ENCODE results near the gene HLA-DOA.

The HLA-DOA gene

DNA sequence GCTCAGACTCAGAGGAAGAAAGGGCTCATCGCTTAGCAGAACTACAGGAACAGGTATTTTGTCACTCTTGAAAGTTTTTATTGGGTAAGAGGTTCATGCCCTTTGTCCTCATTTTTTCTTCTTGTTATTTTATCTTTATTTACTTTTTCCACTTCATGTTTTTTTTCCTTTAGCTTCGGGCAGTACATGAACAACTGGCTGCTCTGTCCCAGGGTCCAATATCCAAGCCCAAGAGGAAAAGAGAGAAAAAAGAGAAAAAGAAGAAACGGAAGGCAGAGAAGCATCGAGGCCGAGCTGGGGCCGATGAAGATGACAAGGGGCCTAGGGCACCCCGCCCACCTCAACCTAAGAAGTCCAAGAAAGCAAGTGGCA, 31.5 kb downstream of the HLA-DOA start:
- DNase-seq (ENCODE audit: low spot score) = no peak

DNA sequence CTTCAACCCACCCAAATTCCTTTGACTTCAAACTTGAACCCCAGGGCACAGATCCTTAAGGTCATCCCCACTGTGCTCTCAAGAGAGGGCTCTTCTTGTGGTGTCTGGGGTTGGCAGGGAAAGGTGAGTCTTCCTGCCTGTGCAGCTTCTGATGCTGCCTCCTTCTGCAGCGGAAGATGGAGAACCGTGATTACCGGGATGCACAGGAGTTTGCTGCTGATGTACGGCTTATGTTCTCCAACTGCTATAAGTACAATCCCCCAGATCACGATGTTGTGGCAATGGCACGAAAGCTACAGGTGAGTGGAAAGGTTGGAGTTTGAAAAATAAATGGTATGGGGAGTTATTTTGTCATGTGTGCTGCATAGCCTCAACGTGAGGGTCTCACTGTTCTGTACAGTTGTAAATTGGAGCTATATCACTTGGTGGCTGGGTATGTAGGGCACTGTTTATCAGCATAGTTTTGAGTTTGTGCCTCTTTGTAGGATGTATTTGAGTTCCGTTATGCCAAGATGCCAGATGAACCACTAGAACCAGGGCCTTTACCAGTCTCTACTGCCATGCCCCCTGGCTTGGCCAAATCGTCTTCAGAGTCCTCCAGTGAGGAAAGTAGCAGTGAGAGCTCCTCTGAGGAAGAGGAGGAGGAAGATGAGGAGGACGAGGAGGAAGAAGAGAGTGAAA, 32.0 kb downstream of the HLA-DOA start:
- DNase-seq (ENCODE audit: low spot score) = no peak

DNA sequence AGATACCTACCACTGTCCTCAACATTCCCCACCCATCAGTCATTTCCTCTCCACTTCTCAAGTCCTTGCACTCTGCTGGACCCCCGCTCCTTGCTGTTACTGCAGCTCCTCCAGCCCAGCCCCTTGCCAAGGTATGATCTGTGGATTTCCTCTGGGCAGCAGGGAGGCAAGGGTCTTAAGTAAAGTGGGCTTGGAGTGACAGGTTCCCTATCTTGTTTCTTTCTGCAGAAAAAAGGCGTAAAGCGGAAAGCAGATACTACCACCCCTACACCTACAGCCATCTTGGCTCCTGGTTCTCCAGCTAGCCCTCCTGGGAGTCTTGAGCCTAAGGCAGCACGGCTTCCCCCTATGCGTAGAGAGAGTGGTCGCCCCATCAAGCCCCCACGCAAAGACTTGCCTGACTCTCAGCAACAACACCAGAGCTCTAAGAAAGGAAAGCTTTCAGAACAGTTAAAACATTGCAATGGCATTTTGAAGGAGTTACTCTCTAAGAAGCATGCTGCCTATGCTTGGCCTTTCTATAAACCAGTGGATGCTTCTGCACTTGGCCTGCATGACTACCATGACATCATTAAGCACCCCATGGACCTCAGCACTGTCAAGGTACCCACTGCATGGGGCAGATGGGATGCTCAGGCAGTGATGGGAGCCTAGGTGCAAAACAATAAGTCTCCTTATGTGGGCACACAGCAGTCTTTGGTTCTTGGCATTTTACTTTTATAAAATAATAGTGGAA, 32.9 kb downstream of the HLA-DOA start:
- DNase-seq (ENCODE audit: low spot score) = no peak

DNA sequence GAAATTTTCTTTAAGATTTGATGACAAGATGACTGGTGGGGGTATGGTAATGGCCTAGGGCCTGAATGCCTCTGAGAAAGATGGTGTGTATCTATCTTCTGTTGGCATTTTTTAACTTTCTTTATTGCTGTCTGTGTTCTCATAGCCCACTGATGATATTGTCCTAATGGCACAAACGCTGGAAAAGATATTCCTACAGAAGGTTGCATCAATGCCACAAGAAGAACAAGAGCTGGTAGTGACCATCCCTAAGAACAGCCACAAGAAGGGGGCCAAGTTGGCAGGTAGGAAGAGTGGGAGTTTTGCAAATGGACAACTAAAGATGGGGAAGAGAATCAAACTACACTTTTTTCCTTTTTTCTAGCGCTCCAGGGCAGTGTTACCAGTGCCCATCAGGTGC, 33.5 kb downstream of the HLA-DOA start:
- DNase-seq (ENCODE audit: low spot score) = no peak

DNA sequence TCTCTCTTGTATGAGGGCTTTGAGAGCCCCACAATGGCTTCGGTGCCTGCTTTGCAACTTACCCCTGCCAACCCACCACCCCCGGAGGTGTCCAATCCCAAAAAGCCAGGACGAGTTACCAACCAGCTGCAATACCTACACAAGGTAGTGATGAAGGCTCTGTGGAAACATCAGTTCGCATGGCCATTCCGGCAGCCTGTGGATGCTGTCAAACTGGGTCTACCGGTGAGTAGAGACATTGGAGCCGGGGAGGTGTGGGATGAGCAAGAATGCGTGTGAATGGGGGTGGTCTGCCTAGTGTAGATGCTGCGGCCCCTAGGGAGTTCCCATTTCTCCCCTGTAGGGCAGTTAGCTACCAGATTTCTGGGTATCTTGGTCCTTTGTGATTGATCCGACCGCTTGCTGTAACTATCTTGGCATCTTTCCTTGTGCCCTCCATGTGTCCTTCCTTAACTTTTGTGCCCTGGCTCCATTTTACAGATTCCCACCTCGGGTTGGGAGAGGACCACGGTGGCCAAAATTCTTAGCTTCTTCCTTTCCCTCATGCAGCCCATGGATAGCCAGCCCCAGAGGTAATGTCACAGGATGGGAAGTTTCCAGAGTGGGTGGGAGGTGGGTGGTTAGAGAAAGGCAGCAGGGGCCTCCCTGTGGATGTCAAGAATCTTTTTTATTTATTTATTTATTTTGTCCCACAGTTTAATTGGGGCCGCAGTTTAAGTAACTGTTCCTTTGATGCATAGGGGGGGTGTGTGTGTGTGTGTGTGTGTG, 34.7 kb downstream of the HLA-DOA start:
- DNase-seq (ENCODE audit: low spot score) = no peak

DNA sequence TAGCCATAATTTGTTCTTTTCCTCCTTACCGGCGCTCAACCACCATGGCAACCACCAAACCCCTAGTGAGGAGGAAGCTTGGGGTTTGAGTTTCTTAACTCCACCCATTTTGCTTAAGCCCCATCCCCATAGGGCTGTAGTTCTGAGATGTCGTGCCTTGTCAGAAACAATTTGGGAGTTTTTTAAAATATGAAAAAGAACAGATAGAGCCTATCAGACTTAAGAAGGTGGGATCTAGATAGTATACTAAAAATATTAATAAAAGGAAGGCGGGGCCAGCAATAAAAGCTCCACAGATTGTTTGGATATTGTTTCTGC, 35.4 kb downstream of the HLA-DOA start:
- no peak for DNase-seq (ENCODE audit: low spot score)

DNA sequence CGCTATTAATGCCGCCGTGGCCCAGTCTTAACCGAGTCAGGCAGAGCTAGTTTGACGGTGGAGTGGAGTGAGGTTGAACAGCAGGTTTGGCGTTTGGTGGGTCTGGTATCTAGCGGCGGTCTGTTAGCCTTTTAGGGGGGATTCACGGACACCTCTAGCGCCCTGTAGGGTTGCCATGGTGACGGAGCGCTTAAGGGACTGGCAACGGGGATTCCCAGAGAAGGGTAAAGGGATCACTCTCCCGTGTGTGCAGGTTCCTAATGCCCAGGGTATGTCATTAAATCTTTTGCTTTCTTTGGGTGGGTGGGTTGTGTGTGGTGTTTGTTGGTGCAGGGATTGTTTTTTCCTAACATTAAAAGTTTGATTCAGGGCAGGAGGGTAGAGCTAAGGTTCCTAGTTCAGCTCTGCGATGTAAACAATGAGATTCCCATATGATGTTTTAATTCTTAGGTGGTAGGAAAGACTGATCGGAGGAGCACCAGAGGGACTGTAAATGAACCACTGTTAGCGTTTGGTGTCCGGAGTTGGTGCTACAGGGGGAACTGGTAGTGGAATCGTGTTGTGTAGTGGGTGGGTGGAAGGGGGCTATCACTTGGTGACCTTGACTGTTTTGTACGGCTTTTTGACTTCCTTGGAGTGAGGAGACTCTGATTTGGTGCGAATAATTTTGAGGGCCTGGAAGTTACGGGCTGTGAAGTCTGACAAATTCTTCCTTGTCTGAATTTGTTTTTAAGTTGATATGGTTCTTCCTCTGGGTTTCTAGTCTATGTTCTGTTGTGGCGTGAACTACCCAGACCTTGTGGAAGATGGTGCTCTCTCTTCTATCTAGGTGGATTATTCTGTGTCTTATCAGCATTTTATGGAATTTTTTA, 36.0 kb downstream of the HLA-DOA start:
- peak; percentile 45 for DNase-seq (ENCODE audit: low spot score)

DNA sequence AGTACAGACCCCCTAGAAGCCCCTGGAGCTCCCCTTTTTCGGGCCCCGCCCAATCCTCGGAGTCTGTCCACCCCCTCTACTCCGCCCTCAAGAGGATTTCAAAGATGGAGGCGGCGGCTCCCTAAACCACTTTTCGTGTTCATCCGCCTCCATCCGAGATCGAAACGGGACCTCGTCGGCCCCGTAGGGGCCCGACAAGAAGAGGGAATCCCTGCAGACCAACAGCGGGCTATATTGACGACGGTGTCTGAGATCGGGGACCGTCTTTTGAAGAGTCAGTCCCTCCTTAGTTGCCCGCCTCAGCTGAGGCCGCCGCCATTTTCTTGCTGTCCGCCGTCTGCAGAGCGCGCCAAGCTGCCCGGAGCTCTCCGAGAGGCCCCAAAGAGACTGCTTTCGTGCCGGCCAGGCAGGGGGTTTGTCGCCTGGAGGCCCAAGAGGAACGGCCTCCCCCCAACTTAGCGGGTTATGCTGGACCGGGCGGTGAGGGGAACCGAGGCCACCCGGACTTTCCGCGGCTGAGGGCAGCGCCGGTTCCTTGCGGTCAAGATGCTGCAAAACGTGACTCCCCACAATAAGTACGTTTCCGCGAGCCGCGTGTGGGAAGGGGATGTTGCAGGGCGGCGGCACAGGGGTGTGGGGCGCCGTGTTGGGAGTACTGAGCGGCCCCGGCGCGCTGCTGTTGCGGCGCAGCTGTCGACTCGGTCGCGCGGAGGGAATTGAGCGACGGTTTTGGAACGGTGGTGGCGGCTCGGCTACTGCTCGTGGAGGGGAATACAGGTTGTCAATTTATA, 36.8 kb downstream of the HLA-DOA start:
- DNase-seq (ENCODE audit: low spot score) = no peak

DNA sequence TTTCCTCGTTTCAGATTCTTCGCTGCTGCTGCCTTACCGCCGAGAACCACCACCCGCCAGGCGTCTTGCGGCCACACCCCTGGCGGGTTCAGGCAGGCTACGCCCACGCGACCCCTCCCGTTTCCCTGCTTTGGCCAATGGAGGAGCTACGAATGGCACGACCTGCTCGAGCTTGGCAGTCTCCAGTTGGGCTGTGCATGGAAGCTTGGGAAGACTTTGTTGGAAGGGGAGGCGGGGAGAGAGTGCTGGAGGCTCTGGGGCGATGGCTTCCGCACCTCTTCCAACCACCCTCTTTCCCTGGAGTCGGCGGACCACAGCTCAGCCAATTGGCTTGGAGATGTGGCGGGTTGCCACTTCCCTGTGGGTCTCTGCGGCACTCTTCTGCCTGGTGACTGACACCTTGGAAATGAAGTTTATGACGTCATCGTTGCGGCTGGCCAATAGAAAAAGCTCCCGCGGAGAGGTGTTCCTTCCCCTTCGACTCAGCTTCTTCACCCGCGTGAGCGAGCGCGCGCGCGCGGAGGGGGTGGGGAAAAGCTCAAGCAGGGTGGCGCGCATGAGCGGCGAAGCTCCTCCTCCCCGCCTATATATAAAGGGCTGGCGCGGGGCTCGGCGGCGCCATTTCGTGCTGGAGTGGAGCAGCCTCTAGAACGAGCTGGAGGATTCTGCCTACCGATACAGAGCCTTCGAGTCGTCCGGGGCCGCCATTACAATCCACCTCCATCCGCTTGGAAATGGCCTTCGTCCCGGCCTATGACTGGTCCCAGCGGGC, 37.6 kb downstream of the HLA-DOA start:
- DNase-seq (ENCODE audit: low spot score) = peak; percentile 98

DNA sequence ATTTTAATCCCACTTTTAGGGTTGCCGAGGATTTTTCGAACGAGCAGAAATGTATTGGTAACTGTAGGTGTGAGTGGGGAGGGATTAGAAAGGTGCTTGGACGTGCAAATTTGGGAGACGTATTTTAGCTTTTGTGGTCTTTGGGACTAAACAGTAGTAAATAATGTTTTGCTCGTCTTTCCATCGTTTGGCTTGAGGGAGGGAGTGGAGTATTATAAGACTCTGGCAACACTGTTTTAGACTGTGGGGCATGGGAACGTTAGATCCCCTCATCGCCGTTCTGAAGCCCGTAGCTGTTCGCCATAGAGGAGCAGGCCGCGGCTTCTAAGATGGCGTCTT, 38.2 kb downstream of the HLA-DOA start:
- DNase-seq (ENCODE audit: low spot score) = no peak

DNA sequence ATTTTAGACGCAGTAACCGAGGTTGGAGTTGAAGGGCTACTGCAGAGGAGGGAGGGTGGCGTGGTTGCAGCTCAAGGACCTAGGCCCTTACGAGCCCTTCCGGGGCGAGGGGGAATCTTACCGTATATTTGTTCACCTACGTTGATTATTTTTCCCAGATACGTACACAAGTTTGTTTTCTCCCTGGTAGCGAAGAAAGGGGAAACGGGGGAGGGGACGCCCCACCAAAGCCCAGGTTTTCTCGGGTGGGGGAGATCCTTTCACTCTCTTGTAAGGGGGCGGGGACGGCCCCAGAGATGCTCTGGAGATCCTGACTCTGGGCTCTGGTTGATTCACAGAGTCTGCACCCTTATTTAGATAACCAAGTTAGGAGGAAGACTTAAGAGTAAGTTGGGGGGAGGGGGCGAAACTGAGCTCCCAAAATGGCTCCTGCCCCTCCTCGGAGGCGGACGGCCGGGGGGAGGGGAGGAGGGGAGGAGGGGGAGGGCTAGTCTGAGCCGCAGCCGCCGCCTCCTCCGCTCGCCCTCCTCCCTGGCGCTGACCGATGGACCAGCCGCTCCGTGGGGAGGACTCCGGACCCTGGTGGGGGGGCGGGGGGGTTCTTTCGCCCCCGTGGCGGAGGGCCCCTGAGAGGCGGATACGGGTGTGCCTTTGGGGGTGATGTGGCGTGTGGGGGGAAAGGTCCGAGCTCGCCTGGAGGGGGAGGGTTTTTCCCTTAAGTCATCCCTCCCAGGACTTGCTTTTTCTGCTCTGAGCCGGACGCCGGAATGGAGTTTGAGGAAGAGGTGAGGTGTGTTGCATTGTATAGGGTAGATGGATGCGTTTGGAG, 38.8 kb downstream of the HLA-DOA start:
- DNase-seq (ENCODE audit: low spot score) = peak; percentile 83

DNA sequence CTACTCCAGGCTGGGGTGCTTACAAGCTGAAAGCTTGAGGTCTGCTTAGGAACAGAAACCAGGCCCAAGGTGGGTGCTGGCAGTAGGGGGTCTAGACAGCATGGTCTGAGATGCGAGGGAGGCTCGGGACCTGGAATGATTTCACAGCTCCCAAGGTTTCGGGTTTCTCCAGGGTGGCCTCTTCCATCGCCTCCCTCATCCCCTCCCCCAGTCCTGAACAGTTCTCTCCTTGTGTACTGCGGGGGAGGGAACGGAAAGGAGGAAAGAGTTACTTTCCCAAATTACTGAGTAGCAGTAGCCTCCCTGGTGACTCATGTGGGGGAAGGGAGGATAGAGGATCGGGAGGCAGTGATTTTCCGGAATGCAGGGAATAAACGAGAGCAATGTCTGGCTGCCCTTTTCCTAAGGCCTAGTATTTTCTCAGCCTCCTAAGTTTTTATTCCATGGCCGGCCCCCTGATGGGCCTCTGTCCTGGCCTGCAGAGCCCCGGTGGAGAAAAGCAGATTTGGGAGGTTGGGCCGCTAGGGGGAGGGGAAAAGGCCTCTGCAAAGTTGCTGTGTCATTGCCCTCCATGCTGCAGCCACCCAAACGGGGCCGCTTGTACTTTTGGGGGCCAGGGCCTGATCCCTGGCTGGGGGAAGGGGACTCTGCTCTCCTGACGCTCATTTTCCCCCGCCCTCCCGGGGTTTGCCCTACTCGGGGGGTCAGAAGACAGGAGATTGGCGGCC, 39.5 kb downstream of the HLA-DOA start:
- DNase-seq (ENCODE audit: low spot score) = peak; percentile 76

DNA sequence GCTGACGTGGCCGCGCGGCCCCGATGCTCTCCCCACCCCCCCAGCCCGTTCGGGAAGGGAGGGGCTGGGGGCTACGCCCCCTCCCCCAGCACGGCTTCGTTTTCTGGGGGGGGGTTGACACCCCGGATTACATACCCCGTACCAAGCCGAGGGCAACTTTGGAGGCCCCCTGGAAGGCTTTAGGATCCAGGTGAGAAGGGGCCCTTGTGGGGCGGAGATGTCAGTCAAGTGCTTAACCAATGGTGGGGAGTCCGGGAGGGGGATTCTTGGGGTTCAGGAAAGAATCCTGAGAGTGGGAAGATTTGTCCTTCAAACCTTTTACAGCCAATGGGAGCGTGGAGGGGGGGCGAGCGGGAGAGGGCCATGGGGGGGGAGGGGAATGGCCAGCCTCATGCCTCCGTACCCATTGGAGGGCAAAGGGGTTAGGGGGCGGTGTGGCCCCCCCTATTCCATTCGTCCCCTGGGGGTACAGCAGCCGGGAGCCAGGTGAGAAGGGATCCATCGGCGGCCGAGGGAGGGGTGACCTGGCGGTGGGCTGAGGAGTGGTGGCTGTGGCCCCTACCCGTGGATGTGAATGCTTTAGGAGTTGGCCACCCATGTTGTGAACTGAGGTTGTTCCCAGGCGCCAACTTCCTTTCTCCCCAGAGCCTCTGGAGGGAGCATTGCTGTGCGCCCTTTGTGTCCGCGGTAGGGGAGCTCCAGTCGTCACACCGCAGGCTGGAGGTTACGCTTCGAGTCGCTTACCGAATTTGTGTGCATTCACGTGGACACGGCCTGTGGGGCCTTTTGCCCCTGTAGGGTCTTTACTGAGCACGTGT, 40.3 kb downstream of the HLA-DOA start:
- peak; percentile 71 for DNase-seq (ENCODE audit: low spot score)

DNA sequence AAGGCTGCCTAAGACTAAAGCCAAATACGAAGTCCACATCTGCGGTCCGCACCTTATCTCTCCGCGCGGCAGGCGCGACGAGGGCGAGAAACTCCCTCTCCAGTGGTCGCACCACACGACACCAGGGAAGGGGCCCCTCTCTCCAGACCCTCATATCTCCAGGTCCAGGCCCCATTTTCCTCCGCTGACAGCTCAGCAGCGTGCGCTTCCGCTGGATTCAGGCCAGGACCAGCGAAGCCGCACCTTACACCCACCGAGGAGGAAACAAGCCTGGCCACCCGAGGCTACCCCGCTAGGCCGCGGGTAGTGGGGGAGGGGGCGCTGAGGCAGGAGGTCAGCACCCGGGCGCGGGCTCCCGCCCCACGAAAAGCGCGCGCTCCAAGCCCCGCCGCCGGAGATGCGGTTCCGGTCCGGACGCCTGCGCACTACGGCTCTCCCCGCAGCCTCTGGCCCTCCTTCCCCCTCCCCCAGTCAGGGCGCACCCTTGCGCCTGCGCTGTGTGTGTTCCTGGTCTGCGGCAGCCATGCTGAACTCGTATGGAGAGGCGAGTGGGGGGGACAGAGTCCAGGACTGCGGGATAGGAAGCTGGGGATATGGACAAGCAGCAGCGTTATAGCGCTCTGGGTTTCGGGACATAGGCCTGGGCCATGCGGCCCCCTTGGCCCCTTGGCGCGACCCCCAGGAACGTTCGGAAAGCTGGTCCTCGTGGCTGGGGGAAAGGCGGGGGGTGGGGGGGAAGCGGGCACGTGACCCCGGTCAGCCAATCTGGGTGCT, 41.1 kb downstream of the HLA-DOA start, which contains the start of gene BRD2:
TSS of gene BRD2 (plus strand) at position 502 of the 774 bp plus-strand sequence. CDS start 4,305 bp downstream, outside the sequence.
- DNase-seq (ENCODE audit: low spot score) = peak; percentile 98

DNA sequence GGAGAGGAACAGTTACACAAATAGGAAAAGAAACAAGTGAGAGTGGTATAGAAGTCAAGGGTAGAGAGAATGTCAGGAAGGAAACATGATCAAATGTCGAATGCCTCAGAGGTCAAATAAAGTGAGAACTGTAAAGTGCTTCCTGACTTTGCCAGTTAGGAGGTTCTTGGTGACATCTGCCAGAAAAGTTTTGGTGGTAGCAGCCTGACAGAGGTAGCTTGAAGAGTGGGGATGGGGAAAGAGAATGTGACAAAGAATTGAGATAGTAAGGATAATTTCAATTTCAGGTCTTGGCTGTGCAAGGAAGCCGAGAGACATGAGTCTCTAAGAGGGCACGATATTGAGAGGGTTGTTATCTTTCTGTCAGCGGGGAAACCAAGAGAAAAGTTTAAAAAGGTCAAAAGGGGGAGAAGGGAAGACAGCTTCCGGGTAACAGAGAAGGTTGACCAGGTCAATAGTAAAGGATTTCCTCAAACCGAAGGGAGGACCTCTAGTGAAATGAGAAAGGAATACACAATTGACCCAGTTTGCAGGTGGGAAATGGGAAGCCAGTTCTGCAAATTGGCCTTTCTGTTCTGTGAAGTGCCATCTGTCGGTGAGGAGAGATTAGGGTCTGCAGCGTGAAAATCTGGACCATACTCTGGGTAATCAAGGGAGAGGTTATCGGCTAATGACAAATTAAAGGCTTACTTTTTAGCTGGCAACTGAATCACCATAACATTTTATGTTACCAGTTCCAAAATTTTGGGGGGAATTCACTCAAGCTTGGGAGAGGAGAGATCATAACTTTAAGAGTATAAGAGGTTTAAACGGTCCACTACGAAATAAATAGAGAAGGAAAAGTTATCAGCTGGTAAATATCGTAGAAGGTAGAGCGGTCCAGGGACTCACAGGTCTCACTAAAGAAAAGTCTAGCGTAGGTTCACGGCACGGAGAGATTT, 42.0 kb downstream of the HLA-DOA start:
- DNase-seq (ENCODE audit: low spot score) = peak; percentile 82

DNA sequence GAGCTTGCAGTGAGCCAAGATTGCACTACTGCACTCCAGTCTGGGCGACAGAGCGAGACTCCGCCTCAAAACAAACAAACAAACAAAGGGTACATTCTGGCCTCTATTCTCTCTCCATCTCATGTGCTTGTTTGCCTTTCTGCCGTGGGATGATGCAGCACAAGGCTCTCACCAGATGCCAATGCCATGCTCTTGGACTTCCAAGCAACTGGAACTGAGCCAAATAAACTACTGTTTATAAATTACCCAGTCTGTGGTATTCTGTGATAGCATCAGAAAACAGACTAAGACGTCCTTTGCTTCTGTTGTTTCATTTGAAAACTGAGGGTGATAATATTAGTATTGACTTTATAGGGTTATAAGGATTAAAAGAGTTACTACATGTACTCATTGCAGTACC, 44.6 kb downstream of the HLA-DOA start:
- DNase-seq (ENCODE audit: low spot score) = no peak

All from Ammon's horn (tissue), 1 donor.